ENCODE measurements around the gene CCR5AS.
"Not testable (repeated sequence)": the region's sequence is repeated elsewhere in the genome, so short reads cannot be mapped to it uniquely, and the experiment has no call there.

Gene CCR5AS

DNA sequence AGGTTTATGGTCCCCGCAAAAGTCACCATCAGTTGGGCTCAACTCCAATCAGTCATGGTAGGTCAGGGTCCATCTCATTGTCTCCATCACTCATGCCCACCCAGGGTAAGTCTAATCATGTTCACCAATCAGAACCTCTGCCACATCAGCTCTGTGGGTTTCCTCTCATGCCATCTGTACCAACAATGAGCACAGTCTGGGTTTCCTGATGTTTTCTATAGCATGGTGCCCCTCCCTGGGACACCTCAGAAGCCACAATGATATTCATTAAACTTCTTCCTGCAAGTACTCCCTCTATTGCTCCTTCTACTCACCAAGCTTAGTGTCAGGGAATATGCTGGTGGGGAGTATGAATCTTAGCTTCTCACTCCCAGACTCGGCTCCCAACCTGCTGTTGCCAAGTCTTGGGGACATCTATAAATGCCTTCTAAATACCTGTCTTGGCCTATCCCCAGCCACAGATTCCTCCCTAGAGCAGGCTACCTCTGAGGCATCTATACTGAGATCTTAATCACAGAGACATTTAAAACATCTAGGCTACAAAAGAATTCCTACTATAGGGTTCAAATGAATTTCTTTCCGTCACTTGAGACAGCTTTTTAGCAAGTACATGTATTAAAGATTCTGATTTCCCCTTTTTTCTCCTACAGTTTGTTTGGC is 57.9 kb downstream of the CCR5AS start:
- Histone ChIP-seq H3K27me3 (no peaks in the 10 kb centered on the region), H3K27ac (peak overlapping the region in 10 of 11 experiments; percentile 26 to 72 (median 65); a peak in 18 of 22 replicates), H3K4me2 (peak overlapping the region; percentile 73 to 92 (median 86)), H3K9ac (peak overlapping the region in 6 of 11 experiments; percentile 19 to 53 (median 45); a peak in 10 of 22 replicates), H3K4me3 (peak overlapping the region in 5 of 10 experiments; percentile 1 to 37 (median 22); a peak in 1 of 20 replicates), H3K4me1 (peaks cover 36 to 60% (median 48%) of the 10 kb centered on the region in 10 experiments), H3K36me3 (no peaks in the 10 kb centered on the region), H3K9me3 (replicated peaks in 1 of 11) (peaks cover 16 to 30% (median 22%) of the 10 kb centered on the region in 11 experiments), H4K20me1 (no peaks in the 10 kb centered on the region)
- no peak for TF ChIP-seq Cebpa-rat (IDR thresholded peaks at IDR 0.05)

DNA sequence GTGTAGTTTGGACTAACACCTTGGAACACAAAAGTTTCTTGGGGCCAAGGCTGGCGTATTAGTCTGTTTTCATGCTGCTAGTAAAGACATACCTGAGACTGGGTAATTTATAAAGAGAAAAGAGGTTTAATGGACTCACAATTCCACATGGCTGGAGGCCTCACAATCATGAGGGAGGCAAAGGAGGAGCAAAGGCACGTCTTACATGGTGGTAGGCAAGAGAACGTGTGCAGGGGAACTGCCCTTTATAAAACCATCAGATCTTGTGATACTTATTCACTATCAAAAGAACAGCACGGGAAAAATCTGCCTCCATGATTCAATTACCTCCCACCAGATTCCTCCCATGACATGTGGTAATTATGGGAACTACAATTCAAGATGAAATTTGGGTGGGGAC is 62.4 kb downstream of the CCR5AS start:
- Histone ChIP-seq H4K20me1 (no peaks in the 10 kb centered on the region), H3K4me1 (peaks cover 10 to 16% (median 11%) of the 10 kb centered on the region in 10 experiments), H3K9ac (no peak overlapping the region), H3K4me2 (no peak overlapping the region), H3K9me3 (replicated peaks in 1 of 11) (peaks cover 26 to 46% (median 37%) of the 10 kb centered on the region in 11 experiments), H3K27ac (no peak overlapping the region), H3K4me3 (no peak overlapping the region), H3K36me3 (peaks cover 0 to 8% (median 0%) of the 10 kb centered on the region in 11 experiments; a peak in 1 of 22 replicates), H3K27me3 (no peaks in the 10 kb centered on the region)
- no peak for TF ChIP-seq Cebpa-rat (IDR thresholded peaks at IDR 0.05)

DNA sequence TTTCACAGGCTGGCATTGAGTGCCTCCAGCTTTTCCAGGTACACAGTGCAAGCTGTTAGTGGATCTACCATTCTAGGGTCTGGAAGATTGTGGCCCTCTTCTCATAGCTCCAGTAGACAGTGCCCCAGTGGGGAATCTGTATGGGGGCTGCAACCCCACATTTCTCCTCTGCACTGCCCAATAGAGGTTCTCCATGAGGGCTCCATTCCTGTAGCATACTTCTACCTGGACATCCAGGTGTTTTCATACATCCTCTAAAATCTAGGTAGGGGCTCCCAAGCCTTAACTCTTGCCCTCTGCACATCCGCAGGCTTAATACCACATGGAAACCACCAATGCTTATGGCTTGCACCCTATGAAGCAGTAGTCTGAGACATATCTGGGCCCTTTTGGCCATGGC is 68.0 kb downstream of the CCR5AS start:
- Histone ChIP-seq H3K27me3 (no peaks in the 10 kb centered on the region), H3K4me1 (peaks cover 0 to 12% (median 0%) of the 10 kb centered on the region in 10 experiments; a peak in 3 of 20 replicates), H3K36me3 (peaks cover 0 to 14% (median 8%) of the 10 kb centered on the region in 11 experiments; a peak in 6 of 22 replicates), H4K20me1 (no peaks in the 10 kb centered on the region), H3K9ac (no peak overlapping the region), H3K27ac (no peak overlapping the region), H3K4me2 (no peak overlapping the region), H3K9me3 (replicated peaks in 1 of 11) (peaks cover 34 to 66% (median 46%) of the 10 kb centered on the region in 11 experiments), H3K4me3 (peak overlapping the region in 5 of 10 experiments; percentile 2 to 28 (median 8); a peak in 2 of 20 replicates)
- TF ChIP-seq Cebpa-rat (IDR thresholded peaks at IDR 0.05) = no peak

DNA sequence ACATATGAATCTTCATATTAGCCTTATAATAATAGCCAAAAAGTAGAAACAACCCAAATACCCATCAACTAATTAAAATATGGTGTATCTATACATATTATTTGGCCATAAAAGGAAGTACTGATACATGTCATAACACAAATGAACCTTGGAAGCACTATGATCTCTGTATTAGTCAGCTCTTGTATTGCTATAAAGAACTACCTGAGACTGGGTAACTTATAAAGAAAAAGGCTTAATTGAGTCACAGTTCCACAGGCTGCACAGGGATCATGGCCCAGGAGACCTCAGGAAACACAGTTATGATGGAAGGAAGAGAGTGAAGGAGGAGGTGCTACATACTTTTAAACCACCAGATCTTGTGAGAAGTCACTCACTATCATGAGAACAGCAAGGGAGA is 69.0 kb downstream of the CCR5AS start:
- no peak for TF ChIP-seq Cebpa-rat (IDR thresholded peaks at IDR 0.05)
- H3K27ac ChIP-seq = no peak overlapping the region
- no peaks in the 10 kb centered on the region for H4K20me1 ChIP-seq
- no peaks in the 10 kb centered on the region for H3K27me3 ChIP-seq
- H3K9me3 ChIP-seq (replicated peaks in 1 of 11) = peaks cover 34 to 70% (median 46%) of the 10 kb centered on the region in 11 experiments
- H3K9ac ChIP-seq = no peak overlapping the region
- H3K36me3 ChIP-seq = peaks cover 0 to 14% (median 8%) of the 10 kb centered on the region in 11 experiments; a peak in 6 of 22 replicates
- peaks cover 0 to 18% (median 0%) of the 10 kb centered on the region in 10 experiments; a peak in 4 of 20 replicates for H3K4me1 ChIP-seq
- no peak overlapping the region for H3K4me3 ChIP-seq
- H3K4me2 ChIP-seq = no peak overlapping the region

DNA sequence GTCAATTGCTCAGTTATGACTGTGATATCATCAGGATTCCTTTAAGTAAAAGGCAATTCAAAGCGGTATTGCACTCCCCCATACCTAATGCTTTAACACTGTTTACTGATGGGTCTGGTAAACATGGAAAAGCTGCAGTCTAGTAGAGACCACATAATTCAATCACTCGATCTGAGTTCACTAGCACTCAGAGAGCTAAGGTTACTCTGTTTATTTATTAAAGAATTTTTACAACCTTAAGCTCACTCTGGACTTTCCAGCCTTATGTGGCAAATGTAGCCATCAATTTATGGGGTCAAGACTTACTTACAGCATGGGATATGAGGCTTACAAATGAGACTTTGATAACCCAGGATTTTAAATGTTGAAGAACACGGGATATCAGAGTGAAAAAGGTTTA is 71.3 kb downstream of the CCR5AS start:
- H3K9ac ChIP-seq = no peak overlapping the region
- peaks cover 0 to 14% (median 8%) of the 10 kb centered on the region in 11 experiments; a peak in 6 of 22 replicates for H3K36me3 ChIP-seq
- peaks cover 33 to 71% (median 42%) of the 10 kb centered on the region in 11 experiments for H3K9me3 ChIP-seq (replicated peaks in 1 of 11)
- peak overlapping the region in 2 of 11 experiments; percentile 20 to 41; a peak in 1 of 22 replicates for H3K4me2 ChIP-seq
- no peaks in the 10 kb centered on the region for H3K27me3 ChIP-seq
- H3K4me1 ChIP-seq = peaks cover 0 to 27% (median 0%) of the 10 kb centered on the region in 10 experiments; a peak in 4 of 20 replicates
- TF ChIP-seq Cebpa-rat (IDR thresholded peaks at IDR 0.05) = no peak
- no peaks in the 10 kb centered on the region for H4K20me1 ChIP-seq
- H3K4me3 ChIP-seq = no peak overlapping the region
- H3K27ac ChIP-seq = 0 out of 22 replicates have a peak overlapping the region, but pooled peaks of 1 of the 11 experiments have one; percentile 18

DNA sequence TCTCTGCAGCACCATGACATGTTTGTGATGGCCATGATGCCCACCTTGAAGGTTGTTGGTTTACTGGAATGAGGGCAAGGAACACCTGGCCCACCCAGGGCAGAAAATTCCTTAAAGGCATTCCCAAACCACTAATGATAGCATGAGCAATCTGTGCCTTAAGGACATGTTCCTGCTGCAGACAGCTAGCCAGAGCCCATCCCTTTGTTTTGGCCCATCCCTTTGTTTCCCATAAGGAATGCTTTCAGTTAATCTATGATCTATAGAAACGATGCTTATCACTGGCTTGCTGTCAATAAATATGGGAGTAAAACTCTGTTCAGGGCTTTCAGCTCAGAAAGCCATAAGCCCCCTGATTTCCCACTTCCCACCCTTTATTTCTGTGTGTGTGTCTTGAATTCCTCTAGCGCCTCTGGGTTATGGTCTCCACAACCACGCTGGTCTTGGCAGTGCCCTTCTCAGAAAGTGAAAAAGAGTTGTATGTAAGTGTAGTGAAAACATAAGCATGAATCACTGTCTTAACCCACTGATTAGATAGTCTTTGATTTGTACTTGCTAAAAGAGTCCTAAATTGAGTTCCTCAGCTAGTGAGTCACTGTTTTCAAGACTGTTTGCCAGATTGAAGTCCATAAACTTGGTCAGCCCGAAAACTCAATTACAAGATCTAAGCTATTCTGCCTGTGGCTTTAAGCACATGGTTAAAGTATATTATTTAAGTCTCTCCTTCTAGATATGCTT is 72.0 kb downstream of the CCR5AS start:
- H3K27me3 ChIP-seq = no peaks in the 10 kb centered on the region
- no peak overlapping the region for H3K4me3 ChIP-seq
- peak overlapping the region in 1 of 11 experiments; percentile 18; a peak in 1 of 22 replicates for H3K27ac ChIP-seq
- H4K20me1 ChIP-seq = no peaks in the 10 kb centered on the region
- H3K9me3 ChIP-seq (replicated peaks in 1 of 11) = peaks cover 28 to 68% (median 37%) of the 10 kb centered on the region in 11 experiments
- peaks cover 0 to 13% (median 8%) of the 10 kb centered on the region in 11 experiments; a peak in 6 of 22 replicates for H3K36me3 ChIP-seq
- H3K4me2 ChIP-seq = peak overlapping the region in 3 of 11 experiments; percentile 8 to 41 (median 20); a peak in 2 of 22 replicates
- no peak overlapping the region for H3K9ac ChIP-seq
- H3K4me1 ChIP-seq = peaks cover 0 to 27% (median 0%) of the 10 kb centered on the region in 10 experiments; a peak in 4 of 20 replicates
- TF ChIP-seq Cebpa-rat (IDR thresholded peaks at IDR 0.05) = no peak

DNA sequence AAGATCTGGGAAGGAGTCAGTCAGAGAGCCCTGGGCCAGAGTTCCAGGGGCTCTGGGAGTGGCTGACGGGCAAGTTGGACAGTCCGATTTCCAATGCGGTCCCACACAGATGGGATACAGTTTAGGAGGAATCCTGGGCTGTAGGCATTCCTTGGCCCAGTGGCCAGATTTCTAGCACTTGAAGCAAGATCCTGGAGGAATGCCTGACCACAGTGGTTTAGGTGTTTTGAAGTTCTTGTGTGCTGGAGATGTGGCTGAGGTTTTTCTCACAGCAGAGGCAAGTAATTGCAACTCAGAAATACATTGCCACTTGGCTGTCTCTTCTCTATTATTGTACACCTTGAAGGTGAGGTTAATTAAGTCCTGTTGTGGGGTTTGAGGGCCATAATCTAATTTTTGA is 76.2 kb downstream of the CCR5AS start:
- not testable (repeated sequence) for H3K4me3 ChIP-seq, H3K4me2 ChIP-seq, H4K20me1 ChIP-seq, H3K27ac ChIP-seq, H3K9ac ChIP-seq, H3K27me3 ChIP-seq, H3K36me3 ChIP-seq
- Histone ChIP-seq H3K9me3 (replicated peaks in 1 of 11) (peaks cover 15 to 65% (median 20%) of the 10 kb centered on the region in 11 experiments; a peak in 18 of 22 replicates), H3K4me1 (peaks cover 0 to 25% (median 3%) of the 10 kb centered on the region in 10 experiments; a peak in 9 of 20 replicates)

DNA sequence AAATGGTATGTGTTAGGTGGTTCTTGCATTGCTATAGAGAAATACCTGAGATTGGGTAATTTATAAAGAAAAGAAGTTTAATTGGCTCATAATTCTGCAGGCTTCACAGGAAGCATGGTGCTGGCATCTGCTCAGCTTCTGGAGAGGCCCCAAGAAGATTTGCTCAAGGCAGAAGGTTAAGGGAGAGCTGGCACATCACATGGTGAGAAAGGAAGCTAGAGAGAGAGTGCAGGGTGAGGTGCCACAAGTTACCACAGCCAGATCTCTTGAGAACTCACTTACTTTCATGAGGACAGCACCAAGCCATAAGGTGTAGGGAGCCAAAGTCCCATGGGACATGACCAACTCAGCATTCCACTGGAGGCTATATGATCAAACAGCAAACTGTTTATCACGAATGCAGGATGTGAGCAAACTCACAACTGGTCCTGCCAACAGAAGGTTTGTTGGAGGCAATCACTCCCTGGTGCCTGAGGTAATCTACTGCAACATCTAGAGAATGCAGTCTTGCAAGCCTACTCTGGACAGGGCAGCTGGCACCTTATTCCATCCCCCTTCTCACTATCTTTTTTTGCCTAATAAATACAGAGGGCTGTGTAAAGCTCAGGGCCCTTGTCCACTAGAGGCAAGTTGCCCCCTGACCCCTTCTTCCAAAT is 81.1 kb downstream of the CCR5AS start:
- Histone ChIP-seq H3K36me3 (no peaks in the 10 kb centered on the region), H3K27ac (peak overlapping the region in 1 of 11 experiments; percentile 96; a peak in 3 of 22 replicates)
- TF ChIP-seq Cebpa-rat (IDR thresholded peaks at IDR 0.05) = no peak

More for the DNA sequence above, 81.1 kb downstream of the CCR5AS start:
- Histone ChIP-seq H3K9ac (no peak overlapping the region), H3K4me1 (peaks cover 17 to 54% (median 40%) of the 10 kb centered on the region in 10 experiments), H3K27me3 (no peaks in the 10 kb centered on the region), H3K4me3 (no peak overlapping the region), H3K4me2 (peak overlapping the region in 5 of 11 experiments; percentile 7 to 90 (median 87); a peak in 8 of 22 replicates), H3K9me3 (replicated peaks in 1 of 11) (peaks cover 10 to 55% (median 20%) of the 10 kb centered on the region in 11 experiments; a peak in 18 of 22 replicates), H4K20me1 (no peaks in the 10 kb centered on the region)
